GM20000 (cell line): Measurements from ENCODE around the gene AGAP1.
A peak's percentile ranks its signal among the peaks of the same experiment; 100 is the strongest.

ENCODE experiments used
- DNase-seq: peaks from one replicate; pipeline ENCODE4 v3.0.0; 2012; ENCODE audit warnings: low spot score
- TF ChIP-seq, protein P1 (sequence below): IDR thresholded peaks from 2 replicates; pipeline ENCODE4 v1.5.1; 2012; ENCODE audit warnings: mild to moderate bottlenecking, control low read depth; ENCODE audit errors: extremely low read depth, missing control alignments

The AGAP1 gene

DNA sequence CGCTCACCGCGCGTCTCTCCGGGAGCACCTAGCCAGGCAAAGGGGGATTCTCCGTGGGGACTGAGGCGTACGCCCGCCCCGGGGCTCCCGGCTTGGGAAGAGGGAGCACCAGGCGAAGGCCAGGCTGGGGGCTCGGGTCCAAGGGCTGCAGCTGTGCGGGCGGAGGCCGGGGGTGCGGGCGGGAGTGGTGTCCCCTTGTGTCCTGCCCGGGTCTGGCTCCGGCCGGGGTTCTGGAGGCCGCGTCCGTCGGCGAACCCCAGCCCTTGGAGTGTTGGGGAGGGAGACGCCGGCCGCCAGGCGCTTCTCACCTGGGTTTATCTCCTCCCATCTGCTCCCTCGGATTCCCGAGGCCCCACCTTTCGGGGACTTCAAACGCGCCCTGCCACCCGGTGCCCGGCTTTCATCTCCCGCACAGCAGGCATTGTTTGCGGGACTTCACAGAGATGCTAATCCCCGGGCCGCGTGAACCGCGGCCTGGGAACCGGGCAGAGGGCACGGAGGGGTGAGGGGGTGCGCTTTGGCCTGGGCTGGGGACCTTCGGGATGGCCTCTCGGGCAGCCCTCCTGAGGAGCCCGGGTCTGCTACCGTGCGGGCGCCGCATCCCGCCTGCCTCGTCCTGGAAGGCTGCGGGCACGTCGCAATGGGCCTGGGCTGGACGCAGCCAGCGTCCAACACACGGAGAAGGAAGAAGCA is 679.3 kb downstream of the AGAP1 start:
- peak; percentile 38 for DNase-seq
- TF ChIP-seq, protein P1, sequence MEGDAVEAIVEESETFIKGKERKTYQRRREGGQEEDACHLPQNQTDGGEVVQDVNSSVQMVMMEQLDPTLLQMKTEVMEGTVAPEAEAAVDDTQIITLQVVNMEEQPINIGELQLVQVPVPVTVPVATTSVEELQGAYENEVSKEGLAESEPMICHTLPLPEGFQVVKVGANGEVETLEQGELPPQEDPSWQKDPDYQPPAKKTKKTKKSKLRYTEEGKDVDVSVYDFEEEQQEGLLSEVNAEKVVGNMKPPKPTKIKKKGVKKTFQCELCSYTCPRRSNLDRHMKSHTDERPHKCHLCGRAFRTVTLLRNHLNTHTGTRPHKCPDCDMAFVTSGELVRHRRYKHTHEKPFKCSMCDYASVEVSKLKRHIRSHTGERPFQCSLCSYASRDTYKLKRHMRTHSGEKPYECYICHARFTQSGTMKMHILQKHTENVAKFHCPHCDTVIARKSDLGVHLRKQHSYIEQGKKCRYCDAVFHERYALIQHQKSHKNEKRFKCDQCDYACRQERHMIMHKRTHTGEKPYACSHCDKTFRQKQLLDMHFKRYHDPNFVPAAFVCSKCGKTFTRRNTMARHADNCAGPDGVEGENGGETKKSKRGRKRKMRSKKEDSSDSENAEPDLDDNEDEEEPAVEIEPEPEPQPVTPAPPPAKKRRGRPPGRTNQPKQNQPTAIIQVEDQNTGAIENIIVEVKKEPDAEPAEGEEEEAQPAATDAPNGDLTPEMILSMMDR = no peak

DNA sequence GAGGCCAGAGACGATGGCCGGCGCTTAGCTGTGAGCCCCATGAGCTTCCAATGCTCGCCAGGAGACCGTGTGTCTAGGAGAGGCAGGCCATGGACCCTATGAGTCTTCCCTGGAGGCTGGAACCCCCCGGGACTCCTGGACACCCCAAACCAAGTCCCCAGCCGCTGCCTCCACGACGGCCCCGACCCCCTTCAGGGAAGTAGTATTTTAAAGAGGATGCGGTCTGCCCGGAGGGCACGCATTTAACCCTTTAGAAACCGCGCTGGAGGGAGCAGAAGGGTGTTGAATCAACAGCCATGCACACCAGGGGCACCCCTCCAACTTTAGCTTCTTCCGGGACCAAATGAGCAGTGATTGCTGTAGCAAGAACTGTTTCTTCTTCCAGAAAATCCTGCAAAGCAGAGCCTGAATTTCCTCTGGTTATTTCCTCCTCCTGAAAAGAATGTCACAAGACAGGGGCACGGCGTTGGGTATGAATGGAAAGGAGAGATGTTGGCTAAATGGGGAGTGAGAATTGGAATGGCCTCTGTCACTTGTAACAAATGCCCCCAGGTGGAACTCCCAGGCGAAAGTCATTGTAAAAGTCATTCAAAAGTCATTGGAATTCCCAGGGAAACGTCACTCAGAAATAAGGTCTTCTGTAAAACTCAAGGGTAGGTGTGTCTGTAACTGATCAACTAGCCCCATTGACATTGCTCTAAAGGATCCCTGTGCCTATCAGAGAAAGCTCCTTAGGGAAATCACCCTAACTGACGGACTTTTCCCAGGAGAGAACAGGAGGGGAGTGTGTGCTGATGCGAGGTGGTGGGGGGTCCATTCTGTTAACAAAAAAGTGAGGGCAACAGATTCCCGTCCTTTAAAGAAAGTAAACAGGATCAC is 680.1 kb downstream of the AGAP1 start:
- TF ChIP-seq, protein P1 = no peak

DNA sequence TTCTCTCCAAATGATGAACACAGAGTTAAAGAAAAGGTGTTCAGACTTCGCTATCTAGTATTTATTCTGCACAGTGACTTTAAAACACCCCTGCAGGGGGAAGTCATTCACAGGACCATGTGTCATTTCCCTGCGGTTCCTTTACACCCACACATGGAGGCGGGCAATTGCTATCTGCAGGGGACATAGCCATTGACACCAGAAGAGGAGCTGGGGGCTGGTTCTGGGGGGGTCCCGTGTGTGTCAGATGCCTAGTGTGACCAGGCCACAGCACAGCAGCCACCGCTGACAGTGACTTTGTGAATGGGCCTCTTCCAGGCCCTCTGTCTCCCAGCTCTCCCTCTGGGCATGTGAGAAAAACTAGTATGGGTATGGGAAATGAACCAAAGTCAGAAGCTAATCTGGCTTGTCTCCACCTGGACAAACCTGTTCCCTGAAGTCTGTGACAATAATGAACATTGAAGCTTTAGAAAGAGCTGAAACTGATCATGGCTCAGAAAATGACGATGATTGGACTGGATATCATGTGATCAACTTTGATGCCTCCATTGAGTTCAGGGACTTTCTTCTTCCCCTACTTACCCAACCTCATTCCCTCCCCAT is 681.8 kb downstream of the AGAP1 start:
- DNase-seq = peak; percentile 46
- TF ChIP-seq, protein P1 = no peak

More for the DNA sequence above, 680.1 kb downstream of the AGAP1 start:
- no peak for DNase-seq

DNA sequence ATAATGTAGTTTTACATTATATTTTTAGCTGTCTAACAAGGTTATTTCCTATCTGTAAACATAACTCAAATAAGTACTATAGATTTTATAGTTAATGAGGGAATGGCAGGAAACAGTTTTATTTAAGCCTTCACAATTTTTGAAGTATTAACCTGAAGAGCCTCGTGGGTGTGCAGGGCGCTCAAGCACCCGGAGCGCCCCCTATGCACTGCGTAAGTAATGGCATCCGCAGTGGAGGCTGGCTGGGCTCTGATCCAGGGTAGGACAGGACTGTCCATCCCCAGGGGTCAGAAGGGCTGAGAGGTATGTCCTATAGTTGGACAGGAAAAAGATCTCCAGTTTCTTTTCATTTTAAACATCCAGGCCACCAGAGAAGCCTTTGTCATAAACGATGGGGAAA is 682.6 kb downstream of the AGAP1 start:
- TF ChIP-seq, protein P1 = peak; percentile 45

DNA sequence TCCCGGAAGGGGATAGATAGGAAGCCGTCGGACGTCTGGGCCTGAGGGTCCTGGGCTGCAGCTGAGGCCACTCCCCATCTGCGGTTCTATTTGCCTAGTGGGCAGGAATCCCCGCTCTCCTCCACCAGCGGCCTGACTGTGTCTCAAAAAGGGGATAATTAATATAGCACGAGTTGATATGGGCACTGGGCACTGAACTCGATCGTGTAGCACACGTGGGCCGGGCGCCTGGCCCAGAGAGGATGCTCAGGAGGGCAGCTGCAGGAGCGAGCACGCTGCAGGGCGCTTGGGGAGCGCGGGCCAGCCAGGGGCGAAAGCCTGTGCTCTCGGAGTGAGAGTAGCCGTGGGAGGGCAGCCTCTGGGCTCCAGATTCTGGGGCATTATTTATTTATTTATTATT is 683.1 kb downstream of the AGAP1 start:
- no peak for DNase-seq

More for the DNA sequence above, 682.6 kb downstream of the AGAP1 start:
- DNase-seq = peak; percentile 68

DNA sequence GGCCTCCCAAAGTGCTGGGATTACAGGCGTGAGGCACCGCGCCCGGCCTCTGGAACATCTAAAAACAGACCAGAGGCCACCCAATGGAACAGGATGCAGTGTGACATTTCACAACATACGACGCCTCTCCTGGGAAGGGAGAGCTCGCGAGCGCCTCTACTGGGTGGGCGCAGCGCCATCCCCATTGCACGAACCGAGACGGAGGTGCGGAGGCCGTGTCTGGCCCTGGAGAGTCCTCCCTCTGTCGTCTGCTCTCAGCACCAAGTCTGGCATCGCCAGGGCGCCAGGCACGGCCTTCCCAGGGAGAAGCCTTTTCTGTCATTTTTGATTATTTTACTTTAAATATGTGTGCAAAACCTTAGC is 683.7 kb downstream of the AGAP1 start:
- TF ChIP-seq, protein P1 = peak; percentile 30
- peak; percentile 63 for DNase-seq

More for the DNA sequence above, 683.1 kb downstream of the AGAP1 start:
- TF ChIP-seq, protein P1 = no peak
